PC-3 (cell line): ENCODE data around the gene THOC5. TPM values are rescaled to one million over a fixed set of nuclear protein-coding genes. Genes with fewer than 3 reads are reported as not detected.

ENCODE experiments used
- ATAC-seq: fragments of 200-7000 bp; cut with Tn5 transposase; 2 replicates; pipeline ENCODE4 v1.9.1; 2020; ENCODE audit warnings: mild to moderate bottlenecking, moderate library complexity
- BruUV-seq: library from RNA; stranded (reverse); fragments of 400-500 nt; replicated peaks from 2 replicates; lab custom pipeline; 2021; lab: Mats Ljungman, UMichigan
- CTCF ChIA-PET: fragments of 300-600 bp; sonication (Branson Sonifier 250); formaldehyde crosslinking; loops from one replicate; lab custom pipeline; 2022; ENCODE audit warnings: antibody characterized with exemption; lab: Charles Lee
- POLR2A ChIA-PET: fragments of 300-600 bp; sonication (Branson Sonifier 250); formaldehyde crosslinking; loops from one replicate; lab custom pipeline; 2022; ENCODE audit warnings: antibody characterized with exemption; ENCODE audit not compliant: unreplicated experiment; lab: Charles Lee
- DNase-seq: peaks from one replicate; pipeline ENCODE4 v3.0.0-alpha.2; 2015
- H2AFZ ChIP-seq: fragments of 300-600 bp; sonication (generic); 2 replicates; pipeline ENCODE4 v1.6.0; 2016; ENCODE audit warnings: antibody characterized with exemption, low read length
- H3F3A ChIP-seq: fragments of 300-600 bp; sonication (generic); one replicate; pipeline ENCODE4 v1.6.0; 2017; ENCODE audit warnings: antibody characterized with exemption, low read length, control low read depth, mild to moderate bottlenecking; ENCODE audit not compliant: unreplicated experiment
- H3K27ac ChIP-seq: fragments of 300-600 bp; sonication (generic); 2 replicates; pipeline ENCODE4 v1.5.1; 2016; ENCODE audit warnings: mild to moderate bottlenecking, low read length
- H3K27me3 ChIP-seq: fragments of 300-600 bp; sonication (generic); 2 replicates; pipeline ENCODE4 v1.6.1; 2016; ENCODE audit warnings: low read length, mixed read lengths
- H3K36me3 ChIP-seq: fragments of 300-600 bp; sonication (generic); 2 replicates; pipeline ENCODE4 v1.6.1; 2016; ENCODE audit warnings: low read depth, mixed run types, low read length, mixed read lengths
- H3K4me1 ChIP-seq: fragments of 300-600 bp; sonication (generic); 2 replicates; pipeline ENCODE4 v1.5.1; 2016; ENCODE audit warnings: low read length; ENCODE audit not compliant: insufficient read depth
- H3K4me2 ChIP-seq: fragments of 300-600 bp; sonication (generic); 2 replicates; pipeline ENCODE4 v1.6.0; 2016; ENCODE audit warnings: low read length
- H3K4me3 ChIP-seq: fragments of 300-600 bp; sonication (generic); 2 replicates; pipeline ENCODE4 v1.5.1; 2016; ENCODE audit warnings: mild to moderate bottlenecking, low read length, mixed read lengths
- H3K79me2 ChIP-seq: fragments of 300-600 bp; sonication (generic); 2 replicates; pipeline ENCODE4 v1.6.1; 2017; ENCODE audit warnings: low read length, mixed read lengths
- H3K9ac ChIP-seq: fragments of 300-600 bp; sonication (generic); 2 replicates; pipeline ENCODE4 v1.6.0; 2016; ENCODE audit warnings: mild to moderate bottlenecking, low read length
- H3K9me2 ChIP-seq: fragments of 300-600 bp; sonication (generic); replicated peaks from 2 replicates; pipeline ENCODE4 v1.6.1; 2016; ENCODE audit warnings: mixed run types, low read length, mixed read lengths
- H3K9me3 ChIP-seq: fragments of 300-600 bp; sonication (generic); 2 replicates; pipeline ENCODE4 v1.6.1; 2016; ENCODE audit warnings: low read length, mixed read lengths
- H4K20me1 ChIP-seq: fragments of 300-600 bp; sonication (generic); 2 replicates; pipeline ENCODE4 v1.6.1; 2016; ENCODE audit warnings: low read length, mixed read lengths
- EZH2 ChIP-seq: fragments of 300-600 bp; sonication (generic); IDR thresholded peaks from one replicate; pipeline ENCODE4 v1.6.1; 2017; ENCODE audit warnings: antibody characterized with exemption, mild to moderate bottlenecking, low read length; ENCODE audit not compliant: unreplicated experiment
- EZH2phosphoT487 ChIP-seq: fragments of 300-600 bp; sonication (generic); IDR thresholded peaks from 2 replicates; pipeline ENCODE4 v1.6.1; 2018; ENCODE audit warnings: mild to moderate bottlenecking, antibody characterized with exemption, low read length, borderline replicate concordance
- intact Hi-C: fragments of 100-400 bp; cut with micrococcal nuclease; formaldehyde crosslinking; loops from 2 replicates; pipeline ENCODE4 v1.9.0; 2023
- total RNA-seq: library from RNA; depleted of rRNA; stranded (reverse); fragments of >200 nt; gene quantifications from 2 replicates; pipeline ENCODE4 v1.2.3, GENCODE V29; 2014
- TF ChIP-seq, protein P1 (sequence below): fragments of 300-600 bp; sonication (generic); conservative IDR thresholded peaks from 2 replicates; pipeline ENCODE4 v1.5.1; 2017; ENCODE audit warnings: antibody characterized with exemption, low read depth, mild to moderate bottlenecking, low read length

The THOC5 gene
- total RNA-seq, 1 experiment from 2014 or later = 33.9 TPM

DNA sequence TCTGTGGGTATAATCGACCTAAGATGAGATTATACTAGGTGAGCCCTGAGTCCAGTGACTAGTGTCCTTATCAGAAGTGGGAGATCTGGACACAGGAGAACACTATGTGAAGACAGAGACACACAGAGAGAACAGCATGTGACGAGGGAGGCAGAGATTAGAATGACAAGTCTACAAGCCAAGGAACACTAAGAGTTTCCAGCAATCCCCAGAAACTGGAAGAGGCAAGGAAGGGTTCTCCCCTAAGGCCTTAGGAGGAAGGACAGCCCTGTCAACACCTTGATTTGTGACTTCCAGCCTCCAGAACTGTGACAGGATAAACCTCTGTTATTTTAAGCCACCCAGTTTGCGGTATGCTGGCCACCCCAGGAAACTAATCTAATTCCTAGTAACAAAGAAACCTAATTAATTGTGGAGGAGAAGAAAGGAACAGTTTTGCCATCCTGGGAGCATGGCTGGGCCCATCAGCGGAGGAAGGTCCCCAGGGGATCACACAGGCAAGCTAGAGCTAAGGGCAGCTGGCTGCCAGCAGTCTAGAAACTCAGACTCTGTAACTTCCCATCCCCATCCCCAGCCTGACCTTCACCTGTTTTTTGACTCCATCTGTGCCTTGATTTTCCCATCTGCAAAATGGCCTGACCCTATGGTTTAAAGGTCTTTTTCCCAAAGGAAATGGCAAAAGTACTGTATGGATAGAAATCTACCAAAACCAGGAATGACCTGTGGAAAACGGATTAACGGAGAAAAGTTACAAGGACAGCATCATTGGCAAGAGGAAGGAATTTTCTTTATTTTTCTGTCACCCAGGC is 10.3 kb upstream of the THOC5 start:
- Histone ChIP-seq H3K4me2 (no peak overlapping the region), H4K20me1 (no peaks in the 10 kb centered on the region), H3K4me1 (no peaks in the 10 kb centered on the region), H3K36me3 (no peaks in the 10 kb centered on the region), H3K9me2 (no peaks in the 10 kb centered on the region), H3K79me2 (no peaks in the 10 kb centered on the region), H3K4me3 (no peak overlapping the region), H2AFZ (no peak overlapping the region), H3K9me3 (no peaks in the 10 kb centered on the region), H3K27me3 (no peaks in the 10 kb centered on the region), H3F3A (no peaks in the 10 kb centered on the region), H3K27ac (no peak overlapping the region), H3K9ac (no peak overlapping the region)
- POLR2A ChIA-PET = no interaction called here
- CTCF ChIA-PET = no interaction called here
- TF ChIP-seq EZH2 (no peak), EZH2phosphoT487 (no peak)
- TF ChIP-seq, protein P1, sequence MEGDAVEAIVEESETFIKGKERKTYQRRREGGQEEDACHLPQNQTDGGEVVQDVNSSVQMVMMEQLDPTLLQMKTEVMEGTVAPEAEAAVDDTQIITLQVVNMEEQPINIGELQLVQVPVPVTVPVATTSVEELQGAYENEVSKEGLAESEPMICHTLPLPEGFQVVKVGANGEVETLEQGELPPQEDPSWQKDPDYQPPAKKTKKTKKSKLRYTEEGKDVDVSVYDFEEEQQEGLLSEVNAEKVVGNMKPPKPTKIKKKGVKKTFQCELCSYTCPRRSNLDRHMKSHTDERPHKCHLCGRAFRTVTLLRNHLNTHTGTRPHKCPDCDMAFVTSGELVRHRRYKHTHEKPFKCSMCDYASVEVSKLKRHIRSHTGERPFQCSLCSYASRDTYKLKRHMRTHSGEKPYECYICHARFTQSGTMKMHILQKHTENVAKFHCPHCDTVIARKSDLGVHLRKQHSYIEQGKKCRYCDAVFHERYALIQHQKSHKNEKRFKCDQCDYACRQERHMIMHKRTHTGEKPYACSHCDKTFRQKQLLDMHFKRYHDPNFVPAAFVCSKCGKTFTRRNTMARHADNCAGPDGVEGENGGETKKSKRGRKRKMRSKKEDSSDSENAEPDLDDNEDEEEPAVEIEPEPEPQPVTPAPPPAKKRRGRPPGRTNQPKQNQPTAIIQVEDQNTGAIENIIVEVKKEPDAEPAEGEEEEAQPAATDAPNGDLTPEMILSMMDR = no peak
- no TSS peak for BruUV-seq
- no peak for ATAC-seq
- no peak for DNase-seq
- intact Hi-C loops = no loop called here

DNA sequence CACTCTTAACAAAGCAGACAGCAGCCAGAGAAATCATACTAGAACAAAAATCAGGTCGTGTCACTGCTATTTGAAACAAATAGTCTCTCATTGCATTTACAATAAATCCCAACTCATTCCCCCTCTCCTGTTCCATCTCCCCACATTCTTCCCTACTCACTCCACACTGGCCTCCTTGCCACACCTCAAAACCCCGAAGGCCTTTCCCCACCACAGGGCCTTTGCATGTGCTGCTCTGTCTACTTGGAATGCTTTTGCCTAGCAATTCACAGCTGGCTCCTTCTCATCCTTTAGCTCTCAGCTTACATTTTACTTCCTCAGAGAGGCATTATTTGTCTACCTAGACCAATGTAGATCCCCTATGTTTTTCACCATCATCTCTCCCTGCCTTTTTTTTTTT is 6.3 kb upstream of the THOC5 start:
- H3K4me2 ChIP-seq = no peak overlapping the region
- BruUV-seq = no TSS peak
- H3K27me3 ChIP-seq = no peaks in the 10 kb centered on the region
- no peaks in the 10 kb centered on the region for H3K9me2 ChIP-seq
- H3K4me3 ChIP-seq = no peak overlapping the region
- H3K36me3 ChIP-seq = no peaks in the 10 kb centered on the region; the same call in 1 of the 2 replicates
- no peak overlapping the region for H2AFZ ChIP-seq
- ChIA-PET POLR2A (no interaction called here), CTCF (no interaction called here)
- no peak overlapping the region for H3K9ac ChIP-seq
- no peaks in the 10 kb centered on the region for H3K79me2 ChIP-seq
- TF ChIP-seq, protein P1 = no peak
- TF ChIP-seq EZH2 = no peak
- TF ChIP-seq EZH2phosphoT487 = no peak
- H3K27ac ChIP-seq = no peak overlapping the region
- no peak for DNase-seq
- H3K4me1 ChIP-seq = no peaks in the 10 kb centered on the region
- H3F3A ChIP-seq = no peaks in the 10 kb centered on the region
- no peaks in the 10 kb centered on the region for H3K9me3 ChIP-seq
- no peak for ATAC-seq
- no peaks in the 10 kb centered on the region for H4K20me1 ChIP-seq
- intact Hi-C loops = no loop called here

DNA sequence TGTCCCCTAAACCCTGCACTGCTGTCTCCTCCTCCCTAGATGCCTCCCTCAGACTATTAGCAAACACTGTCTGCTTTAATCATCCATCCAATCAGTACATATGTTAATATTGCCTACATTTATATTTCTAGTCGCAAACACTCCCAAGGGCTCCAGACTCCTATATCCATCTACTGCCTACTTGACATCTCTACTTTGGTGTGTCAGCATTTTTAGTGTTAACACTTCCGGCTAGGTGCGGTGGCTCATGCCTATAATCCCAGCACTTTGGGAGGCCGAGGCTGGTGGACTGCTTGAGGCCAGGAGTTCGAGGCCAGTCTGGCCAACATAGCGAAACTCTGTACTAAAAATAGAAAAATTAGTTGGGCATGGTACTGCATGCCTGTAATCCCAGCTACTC is 5.5 kb upstream of the THOC5 start:
- intact Hi-C loops = no loop called here
- no peak for ATAC-seq
- TF ChIP-seq EZH2phosphoT487 (no peak), EZH2 (no peak)
- TF ChIP-seq, protein P1 = no peak
- CTCF ChIA-PET = no interaction called here
- Histone ChIP-seq H3K9ac (no peak overlapping the region), H3K9me3 (no peaks in the 10 kb centered on the region), H3K9me2 (no peaks in the 10 kb centered on the region), H3K4me2 (no peak overlapping the region), H4K20me1 (no peaks in the 10 kb centered on the region), H3F3A (no peaks in the 10 kb centered on the region), H3K27ac (no peak overlapping the region), H3K36me3 (no peaks in the 10 kb centered on the region; the same call in 1 of the 2 replicates), H3K27me3 (no peaks in the 10 kb centered on the region), H3K4me1 (peaks cover 7% of the 10 kb centered on the region), H2AFZ (no peak overlapping the region), H3K79me2 (no peaks in the 10 kb centered on the region), H3K4me3 (no peak overlapping the region)
- POLR2A ChIA-PET = no interaction called here
- no peak for DNase-seq
- no TSS peak for BruUV-seq
